WTC11 (cell line): ENCODE results near the gene ETV2. TPM values are rescaled to one million over a fixed set of nuclear protein-coding genes. Genes with fewer than 3 reads are reported as not detected.

ENCODE experiments used
- ATAC-seq: fragments of 200-7000 bp; cut with Tn5 transposase; 2 replicates; pipeline ENCODE4 v1.10.0; 2021; ENCODE audit warnings: mild to moderate bottlenecking, moderate library complexity
- CTCF ChIA-PET: fragments of 300-600 bp; sonication (Branson Sonifier 250); formaldehyde crosslinking; loops from one replicate; lab custom pipeline; 2021; ENCODE audit warnings: antibody characterized with exemption; lab: Charles Lee
- POLR2A ChIA-PET: fragments of 350-600 bp; sonication (Branson Sonifier 250); formaldehyde crosslinking; loops from one replicate; lab custom pipeline; 2021; ENCODE audit warnings: antibody characterized with exemption; lab: Charles Lee
- DNase-seq: peaks from one replicate; pipeline ENCODE4 v3.0.0; 2021; ENCODE audit warnings: low spot score
- H3K27ac Mint-ChIP-seq: 2 replicates; pipeline ENCODE4 v1.8.0; 2021; ENCODE audit warnings: mixed read lengths
- H3K27me3 Mint-ChIP-seq: 2 replicates; pipeline ENCODE4 v1.8.0; 2021; ENCODE audit warnings: low read depth, mild to moderate bottlenecking, moderate library complexity, mixed read lengths
- H3K36me3 Mint-ChIP-seq: 2 replicates; pipeline ENCODE4 v1.8.0; 2021; ENCODE audit warnings: mixed read lengths
- H3K4me1 Mint-ChIP-seq: 2 replicates; pipeline ENCODE4 v1.8.0; 2022; ENCODE audit warnings: mixed read lengths
- H3K4me3 Mint-ChIP-seq: 2 replicates; pipeline ENCODE4 v1.8.0; 2021; ENCODE audit warnings: mild to moderate bottlenecking, moderate library complexity, mixed read lengths
- H3K9me3 Mint-ChIP-seq: 2 replicates; pipeline ENCODE4 v1.8.0; 2021; ENCODE audit warnings: mixed read lengths
- ARID4B ChIP-seq: sonication (generic); formaldehyde crosslinking; IDR thresholded peaks from 2 replicates; pipeline ENCODE4 v1.8.0; 2023; ENCODE audit warnings: missing genetic modification reagents, mild to moderate bottlenecking, borderline replicate concordance
- ATF1 ChIP-seq: sonication (generic); formaldehyde crosslinking; IDR thresholded peaks from 2 replicates; pipeline ENCODE4 v1.8.1; 2023; ENCODE audit warnings: mild to moderate bottlenecking, moderate library complexity, missing genetic modification reagents
- ATF2 ChIP-seq: sonication (generic); formaldehyde crosslinking; IDR thresholded peaks from 2 replicates; pipeline ENCODE4 v1.8.1; 2022; ENCODE audit warnings: low read depth, missing genetic modification reagents, borderline replicate concordance
- CREB1 ChIP-seq: sonication (generic); formaldehyde crosslinking; IDR thresholded peaks from 2 replicates; pipeline ENCODE4 v1.8.0; 2023; ENCODE audit warnings: mild to moderate bottlenecking, missing genetic modification reagents
- CREM ChIP-seq: sonication (generic); formaldehyde crosslinking; IDR thresholded peaks from 2 replicates; pipeline ENCODE4 v1.8.1; 2022; ENCODE audit warnings: mild to moderate bottlenecking, missing genetic modification reagents, moderate library complexity
- E2F4 ChIP-seq: sonication (generic); formaldehyde crosslinking; IDR thresholded peaks from 2 replicates; pipeline ENCODE4 v1.8.1; 2022; ENCODE audit warnings: low read depth, mild to moderate bottlenecking, moderate library complexity, missing genetic modification reagents, borderline replicate concordance
- E2F5 ChIP-seq: sonication (generic); formaldehyde crosslinking; IDR thresholded peaks from 2 replicates; pipeline ENCODE4 v1.8.1; 2022; ENCODE audit warnings: mild to moderate bottlenecking, moderate library complexity, missing genetic modification reagents
- ETV6 ChIP-seq: sonication (generic); formaldehyde crosslinking; IDR thresholded peaks from 2 replicates; pipeline ENCODE4 v1.8.1; 2022; ENCODE audit warnings: mild to moderate bottlenecking, missing genetic modification reagents
- FOXK1 ChIP-seq: sonication (generic); formaldehyde crosslinking; IDR thresholded peaks from 2 replicates; pipeline ENCODE4 v1.8.0; 2022; ENCODE audit warnings: mild to moderate bottlenecking, moderate library complexity, missing genetic modification reagents
- FOXP1 ChIP-seq: sonication (generic); formaldehyde crosslinking; IDR thresholded peaks from 2 replicates; pipeline ENCODE4 v1.8.0; 2022; ENCODE audit warnings: missing genetic modification reagents, mild to moderate bottlenecking, moderate library complexity, borderline replicate concordance
- GABPB1 ChIP-seq: sonication (generic); formaldehyde crosslinking; IDR thresholded peaks from 2 replicates; pipeline ENCODE4 v1.8.1; 2023; ENCODE audit warnings: mild to moderate bottlenecking, missing genetic modification reagents
- NR3C1 ChIP-seq: sonication (generic); formaldehyde crosslinking; conservative IDR thresholded peaks from 2 replicates; pipeline ENCODE4 v1.8.1; 2023; ENCODE audit warnings: low read depth, mild to moderate bottlenecking, missing genetic modification reagents
- OVOL2 ChIP-seq: fragments of 250-450 bp; sonication (Bioruptor Pico); IDR thresholded peaks from 2 replicates; pipeline ENCODE4 v1.9.0; 2021; ENCODE audit warnings: mild to moderate bottlenecking, borderline replicate concordance
- SP1 ChIP-seq: sonication (generic); formaldehyde crosslinking; conservative IDR thresholded peaks from 2 replicates; pipeline ENCODE4 v1.8.1; 2022; ENCODE audit warnings: missing genetic modification reagents
- TEAD1 ChIP-seq: sonication (generic); formaldehyde crosslinking; IDR thresholded peaks from 2 replicates; pipeline ENCODE4 v1.8.0; 2022; ENCODE audit warnings: mild to moderate bottlenecking, missing genetic modification reagents
- ZBTB21 ChIP-seq: sonication (generic); formaldehyde crosslinking; IDR thresholded peaks from 2 replicates; pipeline ENCODE4 v1.8.1; 2023; ENCODE audit warnings: mild to moderate bottlenecking, missing genetic modification reagents, borderline replicate concordance
- ZSCAN18 ChIP-seq: fragments of 250-450 bp; sonication (Bioruptor Pico); IDR thresholded peaks from 2 replicates; pipeline ENCODE4 v2.1.2; 2022; ENCODE audit warnings: mild to moderate bottlenecking, moderate library complexity
- total RNA-seq: library from RNA; stranded (reverse); gene quantifications from 3 replicates; pipeline ENCODE4 v1.2.3, GENCODE V29; 2021
- TF ChIP-seq, protein P1 (sequence below): sonication (generic); formaldehyde crosslinking; IDR thresholded peaks from 2 replicates; pipeline ENCODE4 v1.8.1; 2023; ENCODE audit warnings: mild to moderate bottlenecking, missing genetic modification reagents, borderline replicate concordance
- TF ChIP-seq, protein P2 (sequence below): sonication (generic); formaldehyde crosslinking; IDR thresholded peaks from 2 replicates; pipeline ENCODE4 v1.8.0; 2022; ENCODE audit warnings: mild to moderate bottlenecking, missing genetic modification reagents

ETV2 gene
- total RNA-seq, 1 experiment from 2014 or later = 1.7 TPM

DNA sequence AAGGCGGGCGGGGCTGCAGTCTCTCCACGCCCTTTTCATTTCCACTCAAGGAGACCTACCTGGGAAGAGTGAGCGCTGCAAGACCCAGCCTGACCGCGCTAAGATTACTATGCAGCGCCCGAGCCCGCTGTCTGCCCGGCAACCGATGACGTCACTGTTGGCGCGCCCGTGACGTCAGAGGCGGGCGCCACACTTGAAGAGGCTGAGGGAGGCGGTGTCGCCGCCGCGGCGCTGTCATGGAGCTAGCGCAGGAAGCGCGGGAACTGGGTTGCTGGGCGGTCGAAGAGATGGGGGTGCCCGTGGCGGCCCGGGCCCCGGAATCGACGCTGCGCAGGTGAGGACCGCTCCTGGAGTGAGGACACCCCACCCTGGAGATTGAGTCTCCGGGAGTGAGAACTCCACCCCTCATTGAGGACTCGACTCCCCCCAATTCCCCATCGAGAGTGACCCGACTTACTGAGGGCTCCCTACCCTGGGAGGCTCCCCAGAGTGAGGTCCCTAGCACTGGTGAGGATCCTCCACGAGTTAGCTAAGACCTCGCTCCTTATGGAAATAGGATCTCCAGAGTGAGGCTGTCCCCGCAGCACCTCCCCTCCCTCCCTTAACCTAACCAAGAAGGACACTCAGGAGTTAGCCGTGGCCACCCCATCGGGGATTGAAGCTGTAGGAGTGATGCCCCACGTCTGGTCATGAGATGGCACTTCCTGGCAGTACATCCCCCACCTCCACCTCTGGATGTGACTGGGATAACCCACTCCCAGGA lies 28.8 kb upstream of the ETV2 start, which contains the start of gene HAUS5:
Gene HAUS5, plus strand, starts transcription at position 177 of the 763 bp plus-strand sequence. Its CDS starts 60 bp downstream, at position 237.
- CTCF ChIA-PET = interaction anchor here (0.6 to 3.1 kb wide), 10 partner anchors 11 to 172 kb away, joined by 3 to 16 read pairs (median 4); no protein-coding TSS in a partner anchor
- peak; percentile 94 for ATAC-seq
- peak within 1 kb of the TSS; percentile 38; the same call in 1 of the 2 replicates for H3K27ac Mint-ChIP-seq
- H3K4me3 Mint-ChIP-seq = peak within 1 kb of the TSS; percentile 76
- H3K27me3 Mint-ChIP-seq = peaks cover 29% of the 10 kb centered on the region
- peaks cover 13% of the 10 kb centered on the region for H3K36me3 Mint-ChIP-seq
- no peaks in the 10 kb centered on the region for H3K4me1 Mint-ChIP-seq
- DNase-seq = peak; percentile 96
- H3K9me3 Mint-ChIP-seq = peaks cover 9% of the 10 kb centered on the region
- TF ChIP-seq, protein P1, sequence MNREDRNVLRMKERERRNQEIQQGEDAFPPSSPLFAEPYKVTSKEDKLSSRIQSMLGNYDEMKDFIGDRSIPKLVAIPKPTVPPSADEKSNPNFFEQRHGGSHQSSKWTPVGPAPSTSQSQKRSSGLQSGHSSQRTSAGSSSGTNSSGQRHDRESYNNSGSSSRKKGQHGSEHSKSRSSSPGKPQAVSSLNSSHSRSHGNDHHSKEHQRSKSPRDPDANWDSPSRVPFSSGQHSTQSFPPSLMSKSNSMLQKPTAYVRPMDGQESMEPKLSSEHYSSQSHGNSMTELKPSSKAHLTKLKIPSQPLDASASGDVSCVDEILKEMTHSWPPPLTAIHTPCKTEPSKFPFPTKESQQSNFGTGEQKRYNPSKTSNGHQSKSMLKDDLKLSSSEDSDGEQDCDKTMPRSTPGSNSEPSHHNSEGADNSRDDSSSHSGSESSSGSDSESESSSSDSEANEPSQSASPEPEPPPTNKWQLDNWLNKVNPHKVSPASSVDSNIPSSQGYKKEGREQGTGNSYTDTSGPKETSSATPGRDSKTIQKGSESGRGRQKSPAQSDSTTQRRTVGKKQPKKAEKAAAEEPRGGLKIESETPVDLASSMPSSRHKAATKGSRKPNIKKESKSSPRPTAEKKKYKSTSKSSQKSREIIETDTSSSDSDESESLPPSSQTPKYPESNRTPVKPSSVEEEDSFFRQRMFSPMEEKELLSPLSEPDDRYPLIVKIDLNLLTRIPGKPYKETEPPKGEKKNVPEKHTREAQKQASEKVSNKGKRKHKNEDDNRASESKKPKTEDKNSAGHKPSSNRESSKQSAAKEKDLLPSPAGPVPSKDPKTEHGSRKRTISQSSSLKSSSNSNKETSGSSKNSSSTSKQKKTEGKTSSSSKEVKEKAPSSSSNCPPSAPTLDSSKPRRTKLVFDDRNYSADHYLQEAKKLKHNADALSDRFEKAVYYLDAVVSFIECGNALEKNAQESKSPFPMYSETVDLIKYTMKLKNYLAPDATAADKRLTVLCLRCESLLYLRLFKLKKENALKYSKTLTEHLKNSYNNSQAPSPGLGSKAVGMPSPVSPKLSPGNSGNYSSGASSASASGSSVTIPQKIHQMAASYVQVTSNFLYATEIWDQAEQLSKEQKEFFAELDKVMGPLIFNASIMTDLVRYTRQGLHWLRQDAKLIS = no peak
- TF ChIP-seq TEAD1 (CRISPR knock-in tag) (no peak), E2F4 (CRISPR knock-in tag) (0 out of 2 replicates have a peak, but pooled peaks have one; percentile 28), ZSCAN18 (CRISPR knock-in tag) (no peak), ETV6 (CRISPR knock-in tag) (peak; percentile 39; the same call in 1 of the 2 replicates), CREB1 (CRISPR knock-in tag) (peak; percentile 95), ATF2 (CRISPR knock-in tag) (peak; percentile 73; the same call in 1 of the 2 replicates), CREM (CRISPR knock-in tag) (peak; percentile 100), ARID4B (CRISPR knock-in tag) (peak; percentile 49; the same call in 1 of the 2 replicates), GABPB1 (0 out of 2 replicates have a peak, but pooled peaks have one; percentile 40), FOXK1 (CRISPR knock-in tag) (peak; percentile 85; the same call in 1 of the 2 replicates), NR3C1 (CRISPR knock-in tag) (no peak), FOXP1 (peak; percentile 49; the same call in 1 of the 2 replicates), SP1 (CRISPR knock-in tag) (peak; percentile 87), ZBTB21 (CRISPR knock-in tag) (peak; percentile 95), E2F5 (CRISPR knock-in tag) (peak; percentile 89), OVOL2 (CRISPR knock-in tag) (0 out of 2 replicates have a peak, but pooled peaks have one; percentile 20), ATF1 (peak; percentile 75; the same call in 1 of the 2 replicates)
- TF ChIP-seq, protein P2, sequence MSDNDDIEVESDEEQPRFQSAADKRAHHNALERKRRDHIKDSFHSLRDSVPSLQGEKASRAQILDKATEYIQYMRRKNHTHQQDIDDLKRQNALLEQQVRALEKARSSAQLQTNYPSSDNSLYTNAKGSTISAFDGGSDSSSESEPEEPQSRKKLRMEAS = peak; percentile 79
- POLR2A ChIA-PET = interaction anchor here (0.6 to 1.3 kb wide), 4 partner anchors 14 to 144 kb away, joined by 3 to 7 read pairs (median 3); no protein-coding TSS in a partner anchor
